WTC11 (cell line): ENCODE results near the gene CACNA2D3. TPM values are rescaled to one million over a fixed set of nuclear protein-coding genes. Genes with fewer than 3 reads are reported as not detected.
A peak's percentile ranks its signal among the peaks of the same experiment; 100 is the strongest.

Experiments used
- ATAC-seq: fragments of 200-7000 bp; cut with Tn5 transposase; 2 replicates; pipeline ENCODE4 v1.10.0; 2021; ENCODE audit warnings: mild to moderate bottlenecking, moderate library complexity
- CTCF ChIA-PET: fragments of 300-600 bp; sonication (Branson Sonifier 250); formaldehyde crosslinking; loops from one replicate; lab custom pipeline; 2021; ENCODE audit warnings: antibody characterized with exemption; lab: Charles Lee
- POLR2A ChIA-PET: fragments of 350-600 bp; sonication (Branson Sonifier 250); formaldehyde crosslinking; loops from one replicate; lab custom pipeline; 2021; ENCODE audit warnings: antibody characterized with exemption; lab: Charles Lee
- DNase-seq: peaks from one replicate; pipeline ENCODE4 v3.0.0; 2021; ENCODE audit warnings: low spot score
- H3K27ac Mint-ChIP-seq: 2 replicates; pipeline ENCODE4 v1.8.0; 2021; ENCODE audit warnings: mixed read lengths
- H3K27me3 Mint-ChIP-seq: 2 replicates; pipeline ENCODE4 v1.8.0; 2021; ENCODE audit warnings: low read depth, mild to moderate bottlenecking, moderate library complexity, mixed read lengths
- H3K36me3 Mint-ChIP-seq: 2 replicates; pipeline ENCODE4 v1.8.0; 2021; ENCODE audit warnings: mixed read lengths
- H3K4me1 Mint-ChIP-seq: 2 replicates; pipeline ENCODE4 v1.8.0; 2022; ENCODE audit warnings: mixed read lengths
- H3K4me3 Mint-ChIP-seq: 2 replicates; pipeline ENCODE4 v1.8.0; 2021; ENCODE audit warnings: mild to moderate bottlenecking, moderate library complexity, mixed read lengths
- H3K9me3 Mint-ChIP-seq: 2 replicates; pipeline ENCODE4 v1.8.0; 2021; ENCODE audit warnings: mixed read lengths
- ATF1 ChIP-seq: sonication (generic); formaldehyde crosslinking; IDR thresholded peaks from 2 replicates; pipeline ENCODE4 v1.8.1; 2023; ENCODE audit warnings: mild to moderate bottlenecking, moderate library complexity, missing genetic modification reagents
- ATF2 ChIP-seq: sonication (generic); formaldehyde crosslinking; IDR thresholded peaks from 2 replicates; pipeline ENCODE4 v1.8.1; 2022; ENCODE audit warnings: low read depth, missing genetic modification reagents, borderline replicate concordance
- CBFB ChIP-seq: sonication (generic); formaldehyde crosslinking; IDR thresholded peaks from 2 replicates; pipeline ENCODE4 v1.8.1; 2022; ENCODE audit warnings: mild to moderate bottlenecking, low read depth, missing genetic modification reagents
- CREB1 ChIP-seq: sonication (generic); formaldehyde crosslinking; IDR thresholded peaks from 2 replicates; pipeline ENCODE4 v1.8.0; 2023; ENCODE audit warnings: mild to moderate bottlenecking, missing genetic modification reagents
- E2F1 ChIP-seq: sonication (generic); formaldehyde crosslinking; IDR thresholded peaks from 2 replicates; pipeline ENCODE4 v1.8.0; 2022; ENCODE audit warnings: mild to moderate bottlenecking, missing genetic modification reagents
- EMX1 ChIP-seq: fragments of 250-450 bp; sonication (Bioruptor Pico); IDR thresholded peaks from 2 replicates; pipeline ENCODE4 v1.8.0; 2021; ENCODE audit warnings: mild to moderate bottlenecking
- MXD4 ChIP-seq: fragments of 250-450 bp; sonication (Bioruptor Pico); IDR thresholded peaks from 2 replicates; pipeline ENCODE4 v1.8.0; 2021; ENCODE audit warnings: mild to moderate bottlenecking, moderate library complexity, borderline replicate concordance
- NR1H2 ChIP-seq: sonication (generic); formaldehyde crosslinking; IDR thresholded peaks from 2 replicates; pipeline ENCODE4 v1.9.0; 2021; ENCODE audit warnings: mild to moderate bottlenecking, moderate library complexity, missing genetic modification reagents
- NR2C2 ChIP-seq: sonication (generic); formaldehyde crosslinking; IDR thresholded peaks from 2 replicates; pipeline ENCODE4 v1.8.0; 2022; ENCODE audit warnings: mild to moderate bottlenecking, missing genetic modification reagents
- TEAD4 ChIP-seq: sonication (generic); formaldehyde crosslinking; IDR thresholded peaks from 2 replicates; pipeline ENCODE4 v1.8.0; 2022; ENCODE audit warnings: mild to moderate bottlenecking, missing genetic modification reagents
- ZBTB21 ChIP-seq: sonication (generic); formaldehyde crosslinking; IDR thresholded peaks from 2 replicates; pipeline ENCODE4 v1.8.1; 2023; ENCODE audit warnings: mild to moderate bottlenecking, missing genetic modification reagents, borderline replicate concordance
- ZNF138 ChIP-seq: sonication (generic); formaldehyde crosslinking; conservative IDR thresholded peaks from 2 replicates; pipeline ENCODE4 v1.8.1; 2022; ENCODE audit warnings: mild to moderate bottlenecking, moderate library complexity, missing genetic modification reagents
- ZNF219 ChIP-seq: sonication (generic); formaldehyde crosslinking; IDR thresholded peaks from 2 replicates; pipeline ENCODE4 v1.8.0; 2023; ENCODE audit warnings: missing genetic modification reagents, mild to moderate bottlenecking, borderline replicate concordance
- ZNF423 ChIP-seq: fragments of 250-450 bp; sonication (Bioruptor Pico); IDR thresholded peaks from 2 replicates; pipeline ENCODE4 v2.1.2; 2022; ENCODE audit warnings: mild to moderate bottlenecking, moderate library complexity
- total RNA-seq: library from RNA; stranded (reverse); gene quantifications from 3 replicates; pipeline ENCODE4 v1.2.3, GENCODE V29; 2021
- TF ChIP-seq, protein P1 (sequence below): sonication (generic); formaldehyde crosslinking; IDR thresholded peaks from 2 replicates; pipeline ENCODE4 v1.8.0; 2023; ENCODE audit warnings: missing genetic modification reagents, mild to moderate bottlenecking, borderline replicate concordance
- TF ChIP-seq, protein P2 (sequence below): sonication (generic); formaldehyde crosslinking; IDR thresholded peaks from 2 replicates; pipeline ENCODE4 v1.8.1; 2022; ENCODE audit warnings: missing genetic modification reagents, borderline replicate concordance
- TF ChIP-seq, protein P3 (sequence below): sonication (generic); formaldehyde crosslinking; IDR thresholded peaks from 2 replicates; pipeline ENCODE4 v1.8.1; 2022; ENCODE audit warnings: low read depth, mild to moderate bottlenecking, moderate library complexity, missing genetic modification reagents, borderline replicate concordance
- TF ChIP-seq, protein P4 (sequence below): fragments of 250-450 bp; sonication (Bioruptor Pico); IDR thresholded peaks from 2 replicates; pipeline ENCODE4 v2.1.2; 2022; ENCODE audit warnings: mild to moderate bottlenecking, moderate library complexity

Gene CACNA2D3
- total RNA-seq, 1 experiment from 2014 or later: 5.0 TPM

- TF ChIP-seq, protein P1, sequence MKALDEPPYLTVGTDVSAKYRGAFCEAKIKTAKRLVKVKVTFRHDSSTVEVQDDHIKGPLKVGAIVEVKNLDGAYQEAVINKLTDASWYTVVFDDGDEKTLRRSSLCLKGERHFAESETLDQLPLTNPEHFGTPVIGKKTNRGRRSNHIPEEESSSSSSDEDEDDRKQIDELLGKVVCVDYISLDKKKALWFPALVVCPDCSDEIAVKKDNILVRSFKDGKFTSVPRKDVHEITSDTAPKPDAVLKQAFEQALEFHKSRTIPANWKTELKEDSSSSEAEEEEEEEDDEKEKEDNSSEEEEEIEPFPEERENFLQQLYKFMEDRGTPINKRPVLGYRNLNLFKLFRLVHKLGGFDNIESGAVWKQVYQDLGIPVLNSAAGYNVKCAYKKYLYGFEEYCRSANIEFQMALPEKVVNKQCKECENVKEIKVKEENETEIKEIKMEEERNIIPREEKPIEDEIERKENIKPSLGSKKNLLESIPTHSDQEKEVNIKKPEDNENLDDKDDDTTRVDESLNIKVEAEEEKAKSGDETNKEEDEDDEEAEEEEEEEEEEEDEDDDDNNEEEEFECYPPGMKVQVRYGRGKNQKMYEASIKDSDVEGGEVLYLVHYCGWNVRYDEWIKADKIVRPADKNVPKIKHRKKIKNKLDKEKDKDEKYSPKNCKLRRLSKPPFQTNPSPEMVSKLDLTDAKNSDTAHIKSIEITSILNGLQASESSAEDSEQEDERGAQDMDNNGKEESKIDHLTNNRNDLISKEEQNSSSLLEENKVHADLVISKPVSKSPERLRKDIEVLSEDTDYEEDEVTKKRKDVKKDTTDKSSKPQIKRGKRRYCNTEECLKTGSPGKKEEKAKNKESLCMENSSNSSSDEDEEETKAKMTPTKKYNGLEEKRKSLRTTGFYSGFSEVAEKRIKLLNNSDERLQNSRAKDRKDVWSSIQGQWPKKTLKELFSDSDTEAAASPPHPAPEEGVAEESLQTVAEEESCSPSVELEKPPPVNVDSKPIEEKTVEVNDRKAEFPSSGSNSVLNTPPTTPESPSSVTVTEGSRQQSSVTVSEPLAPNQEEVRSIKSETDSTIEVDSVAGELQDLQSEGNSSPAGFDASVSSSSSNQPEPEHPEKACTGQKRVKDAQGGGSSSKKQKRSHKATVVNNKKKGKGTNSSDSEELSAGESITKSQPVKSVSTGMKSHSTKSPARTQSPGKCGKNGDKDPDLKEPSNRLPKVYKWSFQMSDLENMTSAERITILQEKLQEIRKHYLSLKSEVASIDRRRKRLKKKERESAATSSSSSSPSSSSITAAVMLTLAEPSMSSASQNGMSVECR: no peak
- TF ChIP-seq ZNF219 (CRISPR knock-in tag) (no peak), NR2C2 (no peak), ATF1 (CRISPR knock-in tag) (no peak), MXD4 (CRISPR knock-in tag) (no peak), E2F1 (CRISPR knock-in tag) (no peak)
- TF ChIP-seq, protein P2, sequence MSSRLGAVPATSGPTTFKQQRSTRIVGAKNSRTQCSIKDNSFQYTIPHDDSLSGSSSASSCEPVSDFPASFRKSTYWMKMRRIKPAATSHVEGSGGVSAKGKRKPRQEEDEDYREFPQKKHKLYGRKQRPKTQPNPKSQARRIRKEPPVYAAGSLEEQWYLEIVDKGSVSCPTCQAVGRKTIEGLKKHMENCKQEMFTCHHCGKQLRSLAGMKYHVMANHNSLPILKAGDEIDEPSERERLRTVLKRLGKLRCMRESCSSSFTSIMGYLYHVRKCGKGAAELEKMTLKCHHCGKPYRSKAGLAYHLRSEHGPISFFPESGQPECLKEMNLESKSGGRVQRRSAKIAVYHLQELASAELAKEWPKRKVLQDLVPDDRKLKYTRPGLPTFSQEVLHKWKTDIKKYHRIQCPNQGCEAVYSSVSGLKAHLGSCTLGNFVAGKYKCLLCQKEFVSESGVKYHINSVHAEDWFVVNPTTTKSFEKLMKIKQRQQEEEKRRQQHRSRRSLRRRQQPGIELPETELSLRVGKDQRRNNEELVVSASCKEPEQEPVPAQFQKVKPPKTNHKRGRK (CRISPR knock-in tag): no peak
- TF ChIP-seq, protein P3, sequence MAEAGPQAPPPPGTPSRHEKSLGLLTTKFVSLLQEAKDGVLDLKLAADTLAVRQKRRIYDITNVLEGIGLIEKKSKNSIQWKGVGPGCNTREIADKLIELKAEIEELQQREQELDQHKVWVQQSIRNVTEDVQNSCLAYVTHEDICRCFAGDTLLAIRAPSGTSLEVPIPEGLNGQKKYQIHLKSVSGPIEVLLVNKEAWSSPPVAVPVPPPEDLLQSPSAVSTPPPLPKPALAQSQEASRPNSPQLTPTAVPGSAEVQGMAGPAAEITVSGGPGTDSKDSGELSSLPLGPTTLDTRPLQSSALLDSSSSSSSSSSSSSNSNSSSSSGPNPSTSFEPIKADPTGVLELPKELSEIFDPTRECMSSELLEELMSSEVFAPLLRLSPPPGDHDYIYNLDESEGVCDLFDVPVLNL (CRISPR knock-in tag): no peak
- TF ChIP-seq, protein P4, sequence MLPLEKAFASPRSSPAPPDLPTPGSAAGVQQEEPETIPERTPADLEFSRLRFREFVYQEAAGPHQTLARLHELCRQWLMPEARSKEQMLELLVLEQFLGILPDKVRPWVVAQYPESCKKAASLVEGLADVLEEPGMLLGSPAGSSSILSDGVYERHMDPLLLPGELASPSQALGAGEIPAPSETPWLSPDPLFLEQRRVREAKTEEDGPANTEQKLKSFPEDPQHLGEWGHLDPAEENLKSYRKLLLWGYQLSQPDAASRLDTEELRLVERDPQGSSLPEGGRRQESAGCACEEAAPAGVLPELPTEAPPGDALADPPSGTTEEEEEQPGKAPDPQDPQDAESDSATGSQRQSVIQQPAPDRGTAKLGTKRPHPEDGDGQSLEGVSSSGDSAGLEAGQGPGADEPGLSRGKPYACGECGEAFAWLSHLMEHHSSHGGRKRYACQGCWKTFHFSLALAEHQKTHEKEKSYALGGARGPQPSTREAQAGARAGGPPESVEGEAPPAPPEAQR (CRISPR knock-in tag): no peak
- DNase-seq (no peak), ATAC-seq (no peak)
- Mint-ChIP-seq H3K9me3 (peaks cover 9% of the 10 kb centered on the region; the same call in 1 of the 2 replicates), H3K36me3 (no peaks in the 10 kb centered on the region), H3K27ac (no peak overlapping the region), H3K4me1 (peaks cover 20% of the 10 kb centered on the region), H3K27me3 (no peaks in the 10 kb centered on the region), H3K4me3 (no peak overlapping the region)
- POLR2A ChIA-PET: no interaction called here
- CTCF ChIA-PET: interaction anchor here (1.2 kb wide), 1 partner anchor 19 kb away, joined by 3 read pairs; no protein-coding TSS in a partner anchor
These were observed 434.3 kb downstream of the CACNA2D3 start for GRCh38 chr3:54556630-54557029.

DNA sequence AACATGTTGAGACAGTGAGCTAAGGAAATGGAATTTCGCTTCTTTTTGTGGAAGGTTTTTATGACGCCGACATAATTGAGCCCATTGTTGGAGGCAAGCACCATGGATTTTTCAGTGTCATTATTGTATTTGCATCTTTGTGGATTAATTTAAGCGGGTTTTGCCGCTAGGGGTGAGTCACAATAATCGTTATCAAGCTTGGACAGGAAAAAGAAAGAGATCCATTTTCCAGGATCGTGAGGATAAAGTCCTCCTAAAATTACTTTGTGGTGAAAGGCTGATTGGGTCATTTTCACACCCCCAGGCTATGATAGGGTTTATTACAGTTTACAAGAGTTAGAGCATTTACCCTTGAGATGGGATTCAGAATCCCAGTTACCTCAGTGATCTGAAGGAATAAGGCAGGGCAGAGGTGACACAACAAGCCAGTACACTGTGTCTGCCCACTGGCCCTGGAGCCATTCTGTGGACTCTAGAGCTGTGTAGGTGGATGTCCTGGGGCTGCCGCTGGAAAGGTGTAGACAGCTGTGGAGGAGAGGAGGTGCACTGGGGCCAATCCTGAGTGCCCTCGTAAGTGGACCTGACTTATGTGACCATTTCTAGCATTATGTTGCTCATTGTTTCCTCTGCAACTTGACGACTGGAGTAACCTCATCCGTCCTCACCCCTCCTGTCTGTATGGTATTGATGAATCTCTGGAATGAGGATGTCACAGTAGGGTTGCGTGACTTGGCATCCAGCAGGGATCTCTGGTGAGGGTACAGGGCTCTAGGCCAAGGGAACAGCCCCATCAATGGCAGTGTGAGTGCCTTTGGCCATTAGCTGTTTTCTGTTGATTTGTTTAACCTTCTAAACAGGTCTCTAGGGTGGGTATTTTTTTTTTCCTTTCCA is 435.4 kb downstream of the CACNA2D3 start:
- Mint-ChIP-seq H3K27me3 (no peaks in the 10 kb centered on the region), H3K36me3 (no peaks in the 10 kb centered on the region), H3K4me1 (peaks cover 20% of the 10 kb centered on the region), H3K9me3 (peaks cover 10% of the 10 kb centered on the region; the same call in 1 of the 2 replicates), H3K4me3 (no peak overlapping the region), H3K27ac (no peak overlapping the region)
- DNase-seq (no peak), ATAC-seq (peak; percentile 57)
- ChIA-PET CTCF (no interaction called here), POLR2A (no interaction called here)
- no peak for TF ChIP-seq ZBTB21 (CRISPR knock-in tag)
- TF ChIP-seq CBFB (CRISPR knock-in tag): no peak
- TF ChIP-seq ZNF423 (CRISPR knock-in tag): no peak
- TF ChIP-seq ATF2 (CRISPR knock-in tag): no peak
- TF ChIP-seq, protein P2 (CRISPR knock-in tag): no peak
- no peak for TF ChIP-seq NR1H2
- TF ChIP-seq CREB1: no peak
- TF ChIP-seq, protein P3 (CRISPR knock-in tag): no peak
- no peak for TF ChIP-seq ZNF138 (CRISPR knock-in tag)
- no peak for TF ChIP-seq TEAD4
- no peak for TF ChIP-seq ZNF219 (CRISPR knock-in tag)
- TF ChIP-seq EMX1 (CRISPR knock-in tag): no peak
